NCI-H2107 treated with DMSO at 0.1 percent for 48 hours (cell line): ENCODE measurements around the gene OPN1MW3.
"Not testable (repeated sequence)": the region's sequence is repeated elsewhere in the genome, so short reads cannot be mapped to it uniquely, and the experiment has no call there.

Experiments used
- DNase-seq: peaks from one replicate; lab custom pipeline; 2025; ENCODE audit not compliant: unreplicated experiment; lab: John Stamatoyannopoulos, UW

OPN1MW3 gene

GRCh38 chrX:154257282-154257681 is at the start of gene OPN1MW3:
OPN1MW3 (plus strand) TSS chrX:154257582; CDS start chrX:154257620, 38 bp downstream.
- DNase-seq = not testable (repeated sequence)

DNA sequence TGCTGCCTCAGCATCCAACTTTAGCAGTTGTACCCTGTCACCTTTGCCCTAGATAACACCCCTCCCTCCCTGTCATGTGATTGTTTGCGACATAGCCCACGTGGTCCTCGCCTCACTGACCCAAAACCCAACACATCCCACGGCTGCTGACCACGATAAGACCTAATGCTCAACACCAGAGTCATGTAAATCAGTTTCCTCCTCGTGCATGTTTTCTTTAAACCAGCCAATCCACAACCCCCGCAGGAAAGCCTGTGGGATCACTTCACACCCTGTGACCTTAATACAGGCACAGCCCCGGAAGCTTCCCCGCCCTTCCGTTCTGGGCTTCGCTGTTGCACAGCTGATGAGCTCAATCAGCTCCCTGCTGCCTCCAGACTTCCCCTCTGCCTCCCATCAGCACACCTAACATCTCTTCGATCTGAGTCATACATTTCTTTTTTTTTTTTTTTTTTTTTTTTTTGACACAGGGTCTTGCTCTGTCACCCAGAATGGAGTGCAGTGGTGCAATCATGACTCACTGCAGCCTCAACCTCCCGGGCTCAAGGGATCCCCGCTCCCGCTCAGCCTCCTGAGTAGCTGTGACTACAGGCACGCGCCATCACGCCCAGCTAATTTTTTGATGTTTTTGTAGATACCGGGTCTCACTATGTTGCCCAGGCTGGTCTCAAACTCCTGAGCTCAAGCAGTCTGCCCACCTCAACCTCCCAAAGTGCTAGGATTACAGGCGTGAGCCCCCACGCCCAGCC is 47.5 kb upstream of the OPN1MW3 start:
- DNase-seq = not testable (repeated sequence)

DNA sequence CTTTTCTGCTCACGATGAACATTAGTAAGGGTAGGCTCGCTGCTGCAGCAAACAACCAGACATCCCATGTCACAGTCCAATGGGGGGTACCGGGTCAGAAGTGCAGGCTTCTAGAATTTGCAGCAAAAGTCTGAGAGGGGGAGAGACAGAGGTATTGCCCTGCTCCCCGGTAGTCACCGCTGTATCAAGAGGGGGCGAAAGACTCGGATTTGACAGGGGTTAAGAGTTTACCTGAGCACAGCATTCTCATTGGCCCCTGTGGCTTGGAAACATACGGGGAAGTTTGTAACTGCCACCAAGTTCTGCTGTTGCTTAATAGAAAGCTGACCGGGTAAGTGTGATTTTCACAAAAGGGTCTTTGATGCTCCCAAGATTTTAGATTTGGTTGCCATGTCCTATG is 46.3 kb upstream of the OPN1MW3 start:
- DNase-seq = not testable (repeated sequence)

- not testable (repeated sequence) for DNase-seq
Measured at GRCh38 chrX:154211499-154211898, 45.9 kb upstream of the OPN1MW3 start.

GRCh38 chrX:154219456-154219855 is 37.9 kb upstream of the OPN1MW3 start, which contains the start of gene OPN1MW2:
OPN1MW2 (plus strand) TSS chrX:154219756; CDS start chrX:154219816, 60 bp downstream.
- DNase-seq = not testable (repeated sequence)

DNA sequence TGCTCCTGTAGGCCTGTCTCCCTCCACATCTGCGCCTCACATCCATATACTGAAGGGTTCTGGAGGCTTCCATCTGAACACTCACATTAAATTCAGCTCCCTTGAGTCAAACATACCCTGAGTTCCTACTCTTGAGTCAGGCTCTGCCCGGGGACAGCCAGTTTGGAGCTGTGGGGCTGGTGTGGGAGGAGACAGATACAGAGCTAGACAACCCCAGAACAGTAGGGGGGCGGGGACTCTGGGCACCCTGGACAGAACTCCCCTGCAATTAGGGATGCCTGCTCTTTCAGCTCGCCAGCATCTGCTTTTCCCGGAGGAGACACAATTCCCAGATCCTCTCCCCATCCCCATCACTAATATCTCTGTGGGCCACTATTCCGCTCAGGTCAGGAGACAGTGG is 32.1 kb upstream of the OPN1MW3 start:
- DNase-seq = not testable (repeated sequence)

DNA sequence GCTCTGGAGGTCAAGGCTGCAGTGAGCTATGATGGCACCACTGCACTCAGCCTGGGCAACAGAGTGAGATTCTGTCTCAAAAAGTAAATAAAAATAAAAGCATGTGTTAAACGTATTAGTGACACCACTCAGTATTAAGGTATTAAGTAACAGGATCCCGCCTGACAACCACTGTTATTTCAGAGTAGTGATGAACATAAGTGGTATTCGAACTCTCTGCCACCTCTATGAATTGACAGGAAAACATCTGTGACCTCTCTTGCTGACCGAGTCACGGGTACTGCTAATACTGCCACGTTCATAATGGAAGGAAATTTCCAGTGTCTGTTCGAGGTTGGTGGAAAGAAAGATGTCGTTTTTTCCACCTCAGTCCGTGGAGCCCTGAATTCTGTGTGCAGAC is 30.7 kb upstream of the OPN1MW3 start:
- DNase-seq = not testable (repeated sequence)

DNA sequence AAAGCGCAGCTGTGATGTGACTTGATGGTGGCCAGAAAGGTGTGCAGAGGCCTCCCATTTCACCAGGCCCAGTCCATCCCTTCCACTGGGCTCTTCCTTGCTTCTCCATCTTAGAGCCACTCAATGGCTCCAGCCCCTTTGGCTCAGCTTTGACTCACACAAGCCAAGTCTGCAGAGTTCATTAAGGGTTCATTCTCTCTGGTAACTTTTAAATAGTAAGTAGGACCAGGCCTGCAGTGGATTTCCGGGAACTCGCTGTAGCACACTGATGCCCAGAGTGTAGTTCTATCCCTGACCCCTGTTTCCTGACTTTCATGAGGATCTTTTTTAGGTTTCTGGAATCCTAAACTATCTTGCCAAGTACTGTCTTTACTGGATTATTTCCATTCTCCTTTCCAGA is 25.9 kb upstream of the OPN1MW3 start:
- not testable (repeated sequence) for DNase-seq

DNA sequence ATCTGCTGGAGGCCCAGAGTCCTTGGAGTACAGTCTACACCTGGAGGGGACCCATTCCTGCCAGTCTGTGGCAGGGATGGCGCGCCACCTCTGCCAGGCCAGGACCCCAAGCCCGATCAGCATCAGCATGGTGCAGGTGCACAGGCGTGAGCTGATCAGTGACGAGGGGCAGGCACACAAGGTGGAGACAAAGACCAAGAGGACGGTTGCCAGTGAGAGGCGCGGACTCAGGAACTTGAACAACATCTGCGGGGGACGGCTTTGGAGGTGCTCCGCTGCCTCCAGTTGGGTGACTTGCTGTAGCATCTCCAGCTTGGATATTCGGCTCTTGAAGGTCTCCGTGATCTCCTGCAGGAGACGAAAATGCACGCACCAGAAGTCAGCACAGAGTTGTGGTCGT is 23.8 kb upstream of the OPN1MW3 start:
- not testable (repeated sequence) for DNase-seq

- DNase-seq = not testable (repeated sequence)
Measured at GRCh38 chrX:154238939-154239559, 18.3 kb upstream of the OPN1MW3 start.

GRCh38 chrX:154239982-154240503 is 17.3 kb upstream of the OPN1MW3 start:
- DNase-seq = not testable (repeated sequence)

GRCh38 chrX:154247377-154248045 is 9.9 kb upstream of the OPN1MW3 start:
- not testable (repeated sequence) for DNase-seq

- not testable (repeated sequence) for DNase-seq
Measured at GRCh38 chrX:154248076-154248475, 9.3 kb upstream of the OPN1MW3 start.

GRCh38 chrX:154258711-154259110 is 1.3 kb downstream of the OPN1MW3 start:
- DNase-seq = not testable (repeated sequence)

GRCh38 chrX:154263072-154263471 is 5.7 kb downstream of the OPN1MW3 start:
- DNase-seq = not testable (repeated sequence)

GRCh38 chrX:154269245-154269644 is 11.9 kb downstream of the OPN1MW3 start:
- not testable (repeated sequence) for DNase-seq

- not testable (repeated sequence) for DNase-seq
Measured at GRCh38 chrX:154284489-154285338, 27.3 kb downstream of the OPN1MW3 start.

DNA sequence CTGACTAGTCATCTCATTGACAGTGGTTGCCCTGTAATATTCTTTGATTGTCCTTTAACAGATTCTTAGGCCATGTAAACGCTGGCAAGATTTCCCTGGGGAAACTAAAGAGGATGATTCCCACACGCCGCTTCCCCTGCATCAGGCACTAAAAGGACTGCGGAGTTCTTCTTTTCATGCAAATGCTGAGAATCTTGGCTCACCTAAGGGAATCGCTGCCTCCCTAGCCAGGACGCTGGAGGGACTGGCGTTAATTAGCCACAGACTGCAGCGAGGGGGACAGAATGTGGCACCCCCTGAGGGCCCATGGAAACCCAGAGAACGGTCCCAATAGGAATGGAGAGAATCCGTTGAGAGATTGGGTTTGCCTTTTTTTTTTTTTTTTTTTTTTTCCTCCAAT is 29.0 kb downstream of the OPN1MW3 start:
- not testable (repeated sequence) for DNase-seq

- DNase-seq = no peak
Measured at GRCh38 chrX:154294791-154295574, 37.6 kb downstream of the OPN1MW3 start, which contains the start of gene TEX28. TEX28 (minus strand) TSS chrX:154295124; CDS start chrX:154292117, 3,007 bp downstream.
